Keratinocyte (primary cell): ENCODE results near the gene TEAD3.

Experiments used
- CTCF ChIP-seq, 3 experiments: IDR thresholded peaks in 1 of 3; conservative IDR thresholded peaks in 1 of 3; optimal IDR thresholded peaks in 1 of 3; 2 replicates in 2 of 3; 3 replicates in 1 of 3; pipeline versions ENCODE3 to v1.5.1; 2011; ENCODE audit warnings: low read length in 3 of 3, mild to moderate bottlenecking in 3 of 3, moderate library complexity in 2 of 3, control low read depth in 1 of 3, inconsistent platforms in 1 of 3; ENCODE audit not compliant: insufficient read depth in 2 of 3; ENCODE audit errors: extremely low read depth in 1 of 3
- EZH2 ChIP-seq: IDR thresholded peaks from one replicate; pipeline ENCODE4 v1.6.1; 2012; ENCODE audit warnings: inconsistent platforms, mild to moderate bottlenecking, low read length, moderate library complexity

GRCh38 chr6:35492258-35492973 lies 4.5 kb downstream of the TEAD3 start:
- TF ChIP-seq CTCF (optimal IDR thresholded peaks at IDR 0.05 in 1 of 3, IDR thresholded peaks at IDR 0.05 in 1 of 3, conservative IDR thresholded peaks at IDR 0.05 in 1 of 3; ENCODE audit: extremely low read depth in 1 of 3, insufficient read depth in 2 of 3, low read length in 3 of 3) (no peak), EZH2 (no peak)
